GM18505 (cell line): ENCODE results near the gene USP17L28.
"Not testable (repeated sequence)": the region's sequence is repeated elsewhere in the genome, so short reads cannot be mapped to it uniquely, and the experiment has no call there.

Experiments
- ATAC-seq: cut with Tn5 transposase; IDR thresholded peaks from one replicate; pipeline ENCODE4 v1.9.1; 2021; ENCODE audit not compliant: unreplicated experiment
- POLR2A ChIP-seq: IDR thresholded peaks from 4 replicates; pipeline ENCODE4 v1.6.1; 2011; ENCODE audit warnings: borderline replicate concordance; ENCODE audit not compliant: insufficient read depth, insufficient read length; ENCODE audit errors: extremely low read depth

The USP17L28 gene, protein sequence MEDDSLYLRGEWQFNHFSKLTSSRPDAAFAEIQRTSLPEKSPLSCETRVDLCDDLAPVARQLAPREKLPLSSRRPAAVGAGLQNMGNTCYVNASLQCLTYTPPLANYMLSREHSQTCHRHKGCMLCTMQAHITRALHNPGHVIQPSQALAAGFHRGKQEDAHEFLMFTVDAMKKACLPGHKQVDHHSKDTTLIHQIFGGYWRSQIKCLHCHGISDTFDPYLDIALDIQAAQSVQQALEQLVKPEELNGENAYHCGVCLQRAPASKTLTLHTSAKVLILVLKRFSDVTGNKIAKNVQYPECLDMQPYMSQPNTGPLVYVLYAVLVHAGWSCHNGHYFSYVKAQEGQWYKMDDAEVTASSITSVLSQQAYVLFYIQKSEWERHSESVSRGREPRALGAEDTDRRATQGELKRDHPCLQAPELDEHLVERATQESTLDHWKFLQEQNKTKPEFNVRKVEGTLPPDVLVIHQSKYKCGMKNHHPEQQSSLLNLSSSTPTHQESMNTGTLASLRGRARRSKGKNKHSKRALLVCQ

GRCh38 chr4:9348593-9348992, at the start of gene USP17L28:
TSS of gene USP17L28 (plus strand) at chr4:9348893. CDS start at chr4:9348893, 0 bp downstream.
- ATAC-seq = not testable (repeated sequence)

GRCh38 chr4:9324191-9324590, 24.5 kb upstream of the USP17L28 start:
- ATAC-seq = not testable (repeated sequence)

GRCh38 chr4:9324865-9325264, 23.8 kb upstream of the USP17L28 start, which contains the start of gene USP17L24:
TSS of gene USP17L24 (plus strand) at chr4:9325165. CDS start at chr4:9325165, 0 bp downstream.
- ATAC-seq = not testable (repeated sequence)

DNA sequence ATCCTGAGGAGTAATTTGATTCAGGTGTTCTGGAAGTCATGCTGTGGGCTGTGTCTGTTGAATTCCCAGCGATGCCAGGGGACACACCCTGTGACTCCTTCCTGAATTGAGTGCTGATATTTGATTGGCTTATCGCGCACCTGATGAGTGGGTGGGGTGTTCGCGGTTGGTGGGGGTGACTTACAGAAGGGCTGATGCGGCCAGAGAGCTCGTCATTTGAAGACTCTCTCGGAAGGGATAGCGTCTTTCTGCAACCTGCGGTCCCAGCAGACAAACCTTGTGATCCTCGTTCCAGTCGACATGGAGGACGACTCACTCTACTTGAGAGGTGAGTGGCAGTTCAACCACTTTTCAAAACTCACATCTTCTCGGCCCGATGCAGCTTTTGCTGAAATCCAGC, 19.1 kb upstream of the USP17L28 start, which contains the start of gene USP17L25:
Gene USP17L25, plus strand, starts transcription at position 301 of the 400 bp plus-strand sequence. Its CDS starts 0 bp downstream, at position 301.
- ATAC-seq = not testable (repeated sequence)

DNA sequence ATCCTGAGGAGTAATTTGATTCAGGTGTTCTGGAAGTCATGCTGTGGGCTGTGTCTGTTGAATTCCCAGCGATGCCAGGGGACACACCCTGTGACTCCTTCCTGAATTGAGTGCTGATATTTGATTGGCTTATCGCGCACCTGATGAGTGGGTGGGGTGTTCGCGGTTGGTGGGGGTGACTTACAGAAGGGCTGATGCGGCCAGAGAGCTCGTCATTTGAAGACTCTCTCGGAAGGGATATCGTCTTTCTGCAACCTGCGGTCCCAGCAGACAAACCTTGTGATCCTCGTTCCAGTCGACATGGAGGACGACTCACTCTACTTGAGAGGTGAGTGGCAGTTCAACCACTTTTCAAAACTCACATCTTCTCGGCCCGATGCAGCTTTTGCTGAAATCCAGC, 14.3 kb upstream of the USP17L28 start, which contains the start of gene USP17L26:
Gene USP17L26, plus strand, starts transcription at position 301 of the 400 bp plus-strand sequence. Its CDS starts 0 bp downstream, at position 301.
- ATAC-seq = not testable (repeated sequence)

- ATAC-seq = not testable (repeated sequence)
Measured at GRCh38 chr4:9339103-9339502, 9.6 kb upstream of the USP17L28 start, which contains the start of gene USP17L5. TSS of gene USP17L5 (plus strand) at chr4:9339403. CDS start at chr4:9339403, 0 bp downstream.

DNA sequence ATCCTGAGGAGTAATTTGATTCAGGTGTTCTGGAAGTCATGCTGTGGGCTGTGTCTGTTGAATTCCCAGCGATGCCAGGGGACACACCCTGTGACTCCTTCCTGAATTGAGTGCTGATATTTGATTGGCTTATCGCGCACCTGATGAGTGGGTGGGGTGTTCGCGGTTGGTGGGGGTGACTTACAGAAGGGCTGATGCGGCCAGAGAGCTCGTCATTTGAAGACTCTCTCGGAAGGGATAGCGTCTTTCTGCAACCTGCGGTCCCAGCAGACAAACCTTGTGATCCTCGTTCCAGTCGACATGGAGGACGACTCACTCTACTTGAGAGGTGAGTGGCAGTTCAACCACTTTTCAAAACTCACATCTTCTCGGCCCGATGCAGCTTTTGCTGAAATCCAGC, 4.8 kb upstream of the USP17L28 start, which contains the start of gene USP17L27:
Gene USP17L27, plus strand, starts transcription at position 301 of the 400 bp plus-strand sequence. Its CDS starts 0 bp downstream, at position 301.
- ATAC-seq = not testable (repeated sequence)

- not testable (repeated sequence) for ATAC-seq
Measured at GRCh38 chr4:9350866-9351265, 2.2 kb downstream of the USP17L28 start.

GRCh38 chr4:9353338-9353737, 4.6 kb downstream of the USP17L28 start, which contains the start of gene USP17L29:
TSS of gene USP17L29 (plus strand) at chr4:9353638. CDS start at chr4:9353638, 0 bp downstream.
- ATAC-seq = not testable (repeated sequence)

DNA sequence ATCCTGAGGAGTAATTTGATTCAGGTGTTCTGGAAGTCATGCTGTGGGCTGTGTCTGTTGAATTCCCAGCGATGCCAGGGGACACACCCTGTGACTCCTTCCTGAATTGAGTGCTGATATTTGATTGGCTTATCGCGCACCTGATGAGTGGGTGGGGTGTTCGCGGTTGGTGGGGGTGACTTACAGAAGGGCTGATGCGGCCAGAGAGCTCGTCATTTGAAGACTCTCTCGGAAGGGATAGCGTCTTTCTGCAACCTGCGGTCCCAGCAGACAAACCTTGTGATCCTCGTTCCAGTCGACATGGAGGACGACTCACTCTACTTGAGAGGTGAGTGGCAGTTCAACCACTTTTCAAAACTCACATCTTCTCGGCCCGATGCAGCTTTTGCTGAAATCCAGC, 14.1 kb downstream of the USP17L28 start, which contains the start of gene USP17L30:
Gene USP17L30, plus strand, starts transcription at position 301 of the 400 bp plus-strand sequence. Its CDS starts 0 bp downstream, at position 301.
- not testable (repeated sequence) for ATAC-seq

GRCh38 chr4:9379881-9380280, 31.2 kb downstream of the USP17L28 start:
- ATAC-seq = not testable (repeated sequence)

- ATAC-seq = not testable (repeated sequence)
Measured at GRCh38 chr4:9381012-9381534, 32.4 kb downstream of the USP17L28 start.

DNA sequence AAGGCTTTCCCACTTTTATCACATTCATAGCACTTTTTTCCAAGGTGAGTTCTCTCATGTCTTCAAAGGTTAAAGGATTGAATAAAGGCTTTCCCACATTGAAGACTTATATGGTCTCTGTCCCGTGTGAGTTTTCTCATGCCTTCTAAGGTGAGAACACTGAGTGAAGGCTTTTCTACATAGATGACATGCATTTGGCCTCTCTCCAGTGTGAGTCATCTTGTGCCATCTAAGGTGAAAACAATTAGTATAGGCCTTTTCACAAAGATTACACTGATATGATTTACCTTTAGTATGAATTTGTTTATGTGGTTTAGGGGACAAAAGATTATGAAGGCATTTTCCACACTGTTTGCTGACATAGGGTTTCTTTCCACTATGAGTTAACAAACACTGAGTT, 35.4 kb downstream of the USP17L28 start:
- ATAC-seq = no peak
- TF ChIP-seq POLR2A = no peak

DNA sequence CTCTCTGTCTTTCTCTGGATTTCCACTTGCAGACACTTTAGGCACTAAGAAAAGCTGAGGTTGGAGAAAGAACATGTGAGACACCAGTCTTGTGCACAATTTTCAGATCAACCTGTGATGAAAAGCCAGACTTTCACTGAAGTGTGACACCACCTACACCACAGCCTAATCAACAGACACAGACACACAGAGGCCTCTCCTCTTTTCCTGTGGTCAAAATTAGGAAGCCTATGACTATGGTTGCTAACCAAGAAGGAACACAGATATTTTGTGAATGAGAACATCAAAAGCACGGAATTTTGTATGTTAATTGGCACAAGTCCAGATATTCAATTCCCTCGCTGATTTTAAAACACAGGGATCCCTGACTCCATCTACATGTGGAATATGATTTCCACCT, 40.3 kb downstream of the USP17L28 start:
- ATAC-seq = not testable (repeated sequence)
